ENCODE results near the gene CBLC. TPM values are rescaled to one million over a fixed set of nuclear protein-coding genes. Genes with fewer than 3 reads are reported as not detected.

The CBLC gene
- total and polyA plus RNA-seq, 2 of the 4 experiments (the other 2 are of a cell fraction), result not detected

GRCh38 chr19:44741841-44742329 is 35.8 kb upstream of the CBLC start (continued):
- peak; percentile 98 for TF ChIP-seq MAZ (IDR thresholded peaks at IDR 0.05; ENCODE audit: borderline replicate concordance, low read depth, low read length)

GRCh38 chr19:44742330-44743061 is 35.2 kb upstream of the CBLC start:
- no peak for DNase-seq
- in situ Hi-C loops (cut with MboI; ENCODE audit: low sequenced_read_pairs), result no loop called here

More at GRCh38 chr19:44742330-44743061, 35.2 kb upstream of the CBLC start:
- H3K9me1 ChIP-seq (ENCODE audit: insufficient read depth, low read length), result peaks cover 19% of the 10 kb centered on the region
- peak overlapping the region; percentile 96 for H4K5ac ChIP-seq (ENCODE audit: low read depth, low read length)
- peak overlapping the region; percentile 89 for H2AFZ ChIP-seq (replicated peaks; ENCODE audit: low read length, poor library complexity)
- H3K4me1 ChIP-seq (ENCODE audit: control insufficient read depth, insufficient read depth, low read length), result peaks cover 40% of the 10 kb centered on the region
- H3K18ac ChIP-seq (ENCODE audit: low read depth, low read length), result peak overlapping the region; percentile 89
- peak overlapping the region; percentile 68 to 99 for H4K8ac ChIP-seq (ENCODE audit: low read depth in 2 of 2, low read length in 2 of 2)
- ChIA-PET CTCF (interaction anchor here (0.9 to 1.7 kb wide), 2 partner anchors 19 to 171 kb away, joined by 3 to 4 read pairs; no protein-coding TSS in a partner anchor), POLR2A (ENCODE audit: unreplicated experiment) (interaction anchor here (0.6 to 0.7 kb wide), 2 partner anchors 16 to 30 kb away, joined by 3 to 8 read pairs; no protein-coding TSS in a partner anchor)
- ATAC-seq (ENCODE audit: low read depth), result peak; percentile 1; the same call in 1 of the 2 replicates
- dilution Hi-C loops (cut with HindIII; ENCODE audit: low sequenced_read_pairs, unreplicated experiment) (no loop called here), intact Hi-C loops (cut with micrococcal nuclease) (no loop called here)
- H3K4ac ChIP-seq (ENCODE audit: low read depth, low read length), result peak overlapping the region; percentile 99
- no TSS peak for BruUV-seq (replicated peaks)
- H4K20me1 ChIP-seq (ENCODE audit: insufficient read depth, low read length), result no peaks in the 10 kb centered on the region
- H2AK5ac ChIP-seq (ENCODE audit: low read depth, low read length), result peak overlapping the region; percentile 97
- H4K91ac ChIP-seq (ENCODE audit: insufficient read depth, low read depth, low read length), result peak overlapping the region; percentile 99
- H2AK9ac ChIP-seq (replicated peaks; ENCODE audit: low read depth, low read length, poor library complexity), result peak overlapping the region; percentile 96
- peak overlapping the region; percentile 62 for H3K9ac ChIP-seq (ENCODE audit: low read depth, low read length)
- H3K4me3 ChIP-seq (ENCODE audit: insufficient read depth, low read depth, low read length), result no peak overlapping the region
- peak overlapping the region; percentile 98 for H3K14ac ChIP-seq (replicated peaks; ENCODE audit: low read depth, low read length)
- peak overlapping the region; percentile 98 for H2BK20ac ChIP-seq (ENCODE audit: low read depth, low read length)
- H3K4me2 ChIP-seq (ENCODE audit: low read depth, low read length), result peak overlapping the region; percentile 44
- no peaks in the 10 kb centered on the region for H3K9me3 ChIP-seq (ENCODE audit: control insufficient read depth, insufficient read depth, low read length)
- peak overlapping the region; percentile 99 for H3K23ac ChIP-seq (ENCODE audit: low read depth, low read length)
- peak overlapping the region; percentile 97; the same call in 2 of the 3 replicates for H2BK15ac ChIP-seq (ENCODE audit: low read depth, low read length)
- H3K79me1 ChIP-seq (ENCODE audit: low read depth in 1 of 2, low read length in 2 of 2), result peaks cover 0 to 18% of the 10 kb centered on the region in 2 experiments; a peak in 2 of 4 replicates
- H3K27ac ChIP-seq (ENCODE audit: insufficient read depth, low read length), result peak overlapping the region; percentile 88
- no peaks in the 10 kb centered on the region for H3K27me3 ChIP-seq (ENCODE audit: control insufficient read depth, insufficient read depth, low read length)
- no peaks in the 10 kb centered on the region for H3K36me3 ChIP-seq (ENCODE audit: control insufficient read depth, insufficient read depth, low read length)
- H2BK5ac ChIP-seq (ENCODE audit: low read depth, low read length, poor library complexity, severe bottlenecking), result peak overlapping the region; percentile 92
- TF ChIP-seq BHLHE40 (IDR thresholded peaks at IDR 0.05; ENCODE audit: low read depth, low read length) (no peak), MAFK (IDR thresholded peaks at IDR 0.05; ENCODE audit: low read depth, low read length) (no peak), SMC3 (IDR thresholded peaks at IDR 0.05; ENCODE audit: low read depth, low read length) (no peak), CEBPB (IDR thresholded peaks at IDR 0.05; ENCODE audit: low read depth, low read length) (no peak), ELK1 (IDR thresholded peaks at IDR 0.05; ENCODE audit: borderline replicate concordance, low read depth, low read length) (no peak), RCOR1 (IDR thresholded peaks at IDR 0.05; ENCODE audit: insufficient replicate concordance, low read length) (no peak), FOS (IDR thresholded peaks at IDR 0.05; ENCODE audit: low read depth, low read length) (no peak), POLR2A (IDR thresholded peaks at IDR 0.05; ENCODE audit: low read depth, low read length) (0 out of 2 replicates have a peak, but pooled peaks have one; percentile 7), CHD1 (IDR thresholded peaks at IDR 0.05; ENCODE audit: low read depth, low read length) (no peak)
- H2BK120ac ChIP-seq (ENCODE audit: low read depth, low read length), result peak overlapping the region; percentile 99
- H3K56ac ChIP-seq (ENCODE audit: extremely low read depth, insufficient read depth, low read length), result peak overlapping the region; percentile 99
- WGBS, 2 experiments (ENCODE audit: extremely low coverage in 2 of 2, insufficient read length in 1 of 2), result 79% methylated on average over 8 of the region's 20 CpGs; no CpG with 5 or more reads in 1 of the 2 experiments

All from IMR-90 (cell line).